HTERT RPE-1 (cell line): ENCODE measurements around the gene MPV17.
"Not testable (repeated sequence)": the region's sequence is repeated elsewhere in the genome, so short reads cannot be mapped to it uniquely, and the experiment has no call there.

ENCODE experiments used
- in situ Hi-C: fragments of 300-500 bp; cut with MboI; formaldehyde crosslinking; loops from 4 replicates; pipeline ENCODE4 v1.14.3; 2020; ENCODE audit warnings: low sequenced_read_pairs

The MPV17 gene

DNA sequence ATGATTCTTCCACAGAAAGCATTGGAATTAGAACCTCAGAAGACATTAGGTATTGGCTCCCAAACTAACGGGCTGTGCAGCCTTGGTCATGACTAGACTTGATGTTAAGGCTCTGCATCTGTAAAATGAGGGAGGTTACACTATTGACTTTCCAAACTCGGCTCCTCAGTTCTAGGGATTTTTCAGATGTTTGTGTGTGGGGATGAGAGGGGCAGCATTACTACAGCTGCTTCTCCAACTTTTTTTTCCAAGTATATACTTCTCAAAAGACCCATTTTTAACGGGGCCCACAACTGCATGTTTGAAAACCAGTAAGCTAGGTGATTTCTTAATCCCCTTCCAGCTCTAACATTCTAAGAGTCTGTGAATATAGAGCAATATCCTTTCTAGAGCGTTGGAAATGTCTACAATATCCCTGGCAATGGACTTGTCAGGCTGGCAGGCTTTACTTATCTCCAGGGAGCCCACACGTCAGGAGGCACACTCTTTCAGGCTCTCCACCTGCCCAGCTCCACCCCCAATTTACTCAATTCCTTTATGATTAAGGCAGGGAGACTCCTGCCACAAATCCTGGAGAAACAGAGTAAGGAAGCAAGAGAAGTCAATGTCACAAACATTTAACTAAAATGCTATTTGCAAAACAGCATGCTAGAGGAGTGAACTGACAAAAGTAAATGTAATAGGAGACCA, 844 bp upstream of the MPV17 start:
- in situ Hi-C loops = no loop called here

DNA sequence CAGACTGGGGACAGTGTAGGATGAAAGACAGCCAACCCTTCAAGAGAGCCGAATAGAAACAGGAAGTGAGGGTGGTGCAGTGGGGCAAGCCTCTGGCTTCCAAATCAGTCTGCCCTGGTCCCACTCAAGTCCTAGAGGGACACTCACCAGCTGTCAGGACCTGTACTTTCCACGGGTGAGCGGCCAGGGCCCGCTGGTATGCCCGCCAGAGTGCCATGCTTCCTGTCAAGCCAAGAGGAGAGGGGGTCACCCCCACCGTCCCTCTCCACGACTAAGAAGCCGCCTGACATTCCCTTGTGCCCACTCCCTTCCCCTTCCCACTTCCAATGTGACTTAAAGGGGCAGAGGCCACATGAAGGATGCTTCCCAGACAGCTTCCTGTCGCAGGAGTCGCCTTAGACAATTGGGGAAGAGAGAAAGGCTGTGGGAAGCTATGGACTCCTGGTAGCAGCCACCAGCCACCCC, 564 bp downstream of the MPV17 start:
- in situ Hi-C loops = no loop called here

DNA sequence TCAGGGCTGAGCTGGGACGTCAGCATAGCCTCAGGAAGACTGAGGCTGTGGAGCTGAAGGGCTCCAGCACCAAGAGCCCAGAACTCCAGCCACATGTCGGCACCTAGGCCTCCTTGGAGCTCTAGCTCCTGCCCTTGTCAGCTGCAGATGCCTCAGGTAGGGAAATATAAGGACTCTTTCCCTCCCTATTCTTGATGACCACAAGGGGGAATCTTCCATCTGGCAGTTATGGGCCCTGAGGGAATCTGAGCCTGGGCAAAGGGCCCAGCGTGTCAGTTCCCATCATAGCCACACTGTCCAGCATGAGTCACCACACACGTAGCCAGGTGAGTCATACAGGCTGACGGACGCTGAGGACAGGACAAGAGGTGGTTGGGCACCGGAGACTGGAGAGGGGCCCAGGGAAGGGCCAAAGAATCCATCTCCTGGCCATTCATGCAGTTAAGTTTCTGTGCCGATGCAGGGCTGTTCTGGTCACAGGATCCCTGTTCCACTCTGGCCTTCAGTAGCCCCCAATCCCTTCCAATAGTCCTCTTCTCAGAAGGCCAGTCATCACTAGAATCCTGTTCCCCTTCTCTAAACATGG, 1.8 kb downstream of the MPV17 start:
- in situ Hi-C loops = no loop called here

DNA sequence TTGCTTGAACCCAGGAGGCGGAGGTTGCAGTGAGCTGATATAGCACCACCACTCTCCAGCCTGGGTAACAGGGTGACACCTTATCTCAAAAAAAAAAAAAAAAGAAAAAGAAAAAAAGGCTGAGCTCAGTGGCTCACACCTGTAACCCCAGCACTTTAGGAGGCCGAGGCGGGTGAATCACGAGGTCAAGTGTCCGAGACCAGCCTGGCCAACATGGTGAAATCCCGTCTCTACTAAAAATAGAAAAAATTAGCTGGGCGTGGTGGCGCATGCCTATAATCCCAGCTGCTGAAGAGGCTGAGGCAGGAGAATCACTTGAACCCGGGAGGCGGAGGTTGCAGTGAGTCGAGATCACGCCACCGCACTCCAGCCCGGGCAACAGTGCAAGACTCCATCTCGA, 3.1 kb downstream of the MPV17 start:
- in situ Hi-C loops = not testable (repeated sequence)

DNA sequence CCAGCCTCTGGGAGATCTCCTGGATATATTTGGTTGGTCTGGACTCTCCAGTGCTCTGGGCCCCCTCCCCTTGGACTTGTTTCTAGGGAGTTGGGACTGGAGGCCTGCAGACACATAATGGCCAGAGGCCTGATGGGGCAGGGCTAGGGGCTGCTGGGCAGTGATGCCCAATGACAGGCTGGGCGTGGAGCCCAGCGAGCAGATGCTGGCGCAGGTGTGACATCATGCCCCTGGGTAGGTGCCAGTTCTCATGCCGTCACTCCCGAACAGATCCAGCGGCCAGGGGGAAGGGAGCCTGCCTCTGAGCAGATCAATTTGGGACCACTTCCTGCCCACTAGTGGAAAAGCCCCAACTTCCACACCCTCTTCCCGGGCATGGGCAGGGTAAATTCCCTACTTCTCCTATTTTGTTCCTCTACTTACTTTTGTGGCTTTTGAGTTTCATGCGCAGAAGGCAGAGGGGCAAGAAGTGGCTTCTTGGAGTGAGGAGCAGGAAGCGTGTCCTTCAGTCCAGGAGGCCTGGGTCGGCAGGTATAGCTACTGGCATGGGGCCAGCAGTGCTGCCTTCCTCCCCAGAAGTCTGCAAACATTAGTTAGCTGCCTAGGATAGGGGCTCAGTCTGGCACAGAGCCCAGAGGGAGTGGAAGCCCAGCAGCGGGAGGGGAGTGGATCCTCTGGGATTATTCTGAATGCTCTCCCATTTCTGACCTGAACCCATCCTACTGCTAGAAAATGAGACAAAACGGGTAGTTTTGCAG, 6.1 kb downstream of the MPV17 start:
- in situ Hi-C loops = no loop called here

DNA sequence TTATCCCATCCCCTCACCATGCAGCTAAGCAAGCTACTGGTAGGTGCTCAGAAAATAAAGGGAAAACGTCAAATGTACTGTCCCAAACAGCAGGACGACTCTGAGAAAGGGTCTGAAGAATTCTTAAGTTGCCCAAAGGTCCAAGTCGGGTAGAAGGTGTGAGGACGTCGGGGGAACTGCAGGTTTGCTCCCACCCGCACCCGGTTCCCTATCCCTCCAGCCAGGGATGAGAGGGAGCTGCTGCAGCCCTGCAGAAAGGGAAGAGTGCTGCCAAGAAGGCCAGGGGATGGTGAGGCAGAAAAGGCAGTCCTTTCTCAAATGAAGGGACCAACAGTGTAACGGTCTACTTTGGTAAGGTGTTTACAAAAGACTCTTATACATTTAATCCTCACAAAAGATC, 7.8 kb downstream of the MPV17 start:
- in situ Hi-C loops = no loop called here

DNA sequence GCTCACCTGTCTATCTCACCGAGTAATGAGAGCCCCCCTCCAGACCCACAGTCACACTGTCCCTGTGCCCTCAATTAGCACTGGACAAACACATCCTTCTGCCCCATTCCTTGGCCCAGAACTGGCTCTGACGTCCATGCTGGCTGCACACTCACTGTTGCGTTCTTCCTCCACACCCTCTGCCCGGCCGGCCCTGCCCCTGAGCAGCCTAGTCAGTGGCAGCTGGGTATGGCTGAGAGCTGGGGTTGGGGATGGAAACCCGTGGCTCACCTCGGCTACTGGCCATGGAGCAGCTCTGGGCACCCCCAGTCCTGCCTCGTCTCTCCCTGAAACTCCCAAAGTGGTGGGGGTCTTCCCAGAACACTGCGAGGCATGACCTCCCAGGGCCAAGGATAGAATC, 8.2 kb downstream of the MPV17 start:
- in situ Hi-C loops = no loop called here

DNA sequence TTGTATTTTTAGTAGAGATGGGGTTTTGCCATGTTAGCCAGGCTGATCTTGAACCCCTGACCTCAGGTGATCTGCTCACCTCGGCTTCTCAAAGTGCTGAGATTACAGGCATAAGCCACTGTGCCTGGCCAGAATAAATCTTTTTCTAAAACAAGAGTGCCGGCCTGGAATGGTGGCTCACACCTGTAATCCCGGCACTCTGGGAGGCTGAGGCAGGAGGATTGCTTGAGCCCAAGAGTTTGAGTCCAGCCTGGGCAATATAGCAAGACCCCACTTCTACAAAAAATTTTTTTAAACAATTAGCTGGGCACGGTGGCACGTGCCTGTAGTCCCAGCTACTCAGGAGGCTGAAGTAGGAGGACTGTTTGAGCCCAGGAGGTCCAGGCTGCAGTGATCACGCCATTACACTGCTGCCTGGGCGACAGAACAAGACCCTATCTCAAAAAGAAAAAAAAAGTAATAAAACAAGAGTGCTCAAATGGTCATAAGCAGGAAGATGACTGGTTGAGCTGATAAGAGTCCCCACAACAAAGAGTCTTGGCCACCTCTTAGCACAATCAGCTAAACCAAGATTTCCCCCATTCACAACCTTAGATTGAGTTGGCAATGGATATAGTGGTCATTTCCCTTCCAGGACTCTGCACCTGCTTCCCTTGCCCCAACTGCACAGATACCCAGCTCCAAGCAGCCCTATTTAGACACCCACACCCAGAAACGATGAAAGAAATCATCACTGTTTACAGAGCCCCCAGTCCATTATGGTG, 8.8 kb downstream of the MPV17 start:
- in situ Hi-C loops = no loop called here

DNA sequence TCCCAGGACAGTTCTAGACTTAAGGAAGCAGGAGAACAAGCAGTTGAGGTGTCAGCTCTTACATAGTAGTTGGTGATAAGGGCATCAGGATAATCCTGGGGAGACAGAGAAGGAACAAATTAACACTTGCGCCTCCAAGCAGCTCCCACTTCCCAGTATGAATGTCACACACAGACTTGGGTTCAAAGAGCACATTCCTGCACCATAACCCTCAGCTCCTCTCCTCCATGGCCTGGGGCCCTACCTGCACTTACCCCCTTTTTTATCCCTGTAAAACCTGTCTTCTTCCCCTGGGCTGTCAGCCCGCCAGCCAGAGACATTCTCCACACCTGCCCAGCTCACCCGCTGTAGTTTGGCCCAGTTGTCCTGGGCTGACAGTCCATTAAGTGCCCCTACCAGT, 10.7 kb downstream of the MPV17 start:
- in situ Hi-C loops = no loop called here

DNA sequence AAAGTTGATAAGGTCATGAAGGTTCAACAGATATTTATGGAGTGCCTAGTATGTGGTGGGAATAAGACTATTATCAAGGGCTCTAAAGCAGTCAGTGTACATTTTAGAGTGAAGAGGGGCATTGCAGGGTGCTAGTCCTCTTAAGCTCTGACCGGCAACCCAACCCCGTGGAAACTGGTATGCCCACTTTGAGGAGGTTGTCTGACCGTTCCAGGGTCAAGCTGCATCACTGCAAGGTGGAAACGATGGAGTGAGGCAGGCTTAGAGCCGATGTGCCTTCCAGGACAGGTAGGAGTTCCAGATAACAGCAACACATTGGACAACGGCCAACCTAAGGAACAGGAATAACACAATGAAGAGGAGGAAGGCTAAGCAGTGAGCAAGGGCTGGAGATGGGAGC, 13.2 kb downstream of the MPV17 start:
- in situ Hi-C loops = no loop called here

DNA sequence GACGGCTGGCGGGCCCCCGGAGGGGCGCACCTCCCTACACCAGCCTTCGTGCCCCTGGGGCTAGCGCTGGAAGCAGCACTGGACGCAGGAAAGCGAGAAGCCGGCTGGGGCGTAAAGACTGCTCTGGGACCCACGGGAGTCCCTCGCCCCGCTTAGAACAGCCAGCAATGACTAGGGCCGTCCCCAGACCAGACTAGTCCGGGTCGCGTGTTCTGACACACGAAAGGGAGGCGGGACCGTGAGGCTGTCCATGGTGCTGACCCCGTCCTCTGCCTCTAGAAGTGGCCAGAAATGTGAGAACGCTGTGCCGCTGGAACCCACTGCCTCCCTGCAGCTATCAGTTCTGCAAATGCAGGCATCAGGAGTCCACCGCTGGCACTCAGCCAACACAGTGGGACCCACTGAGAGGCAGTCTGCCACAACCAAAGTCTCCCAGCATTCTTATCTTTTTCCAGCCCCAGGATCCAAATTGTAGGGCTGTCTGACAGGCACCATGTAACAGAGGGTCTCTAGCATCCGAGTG, 14.5 kb downstream of the MPV17 start, which contains the start of gene UCN:
Gene UCN (minus strand): TSS at position 87 of the 523 bp plus-strand sequence. CDS start 550 bp downstream, outside the sequence.
- in situ Hi-C loops = no loop called here

DNA sequence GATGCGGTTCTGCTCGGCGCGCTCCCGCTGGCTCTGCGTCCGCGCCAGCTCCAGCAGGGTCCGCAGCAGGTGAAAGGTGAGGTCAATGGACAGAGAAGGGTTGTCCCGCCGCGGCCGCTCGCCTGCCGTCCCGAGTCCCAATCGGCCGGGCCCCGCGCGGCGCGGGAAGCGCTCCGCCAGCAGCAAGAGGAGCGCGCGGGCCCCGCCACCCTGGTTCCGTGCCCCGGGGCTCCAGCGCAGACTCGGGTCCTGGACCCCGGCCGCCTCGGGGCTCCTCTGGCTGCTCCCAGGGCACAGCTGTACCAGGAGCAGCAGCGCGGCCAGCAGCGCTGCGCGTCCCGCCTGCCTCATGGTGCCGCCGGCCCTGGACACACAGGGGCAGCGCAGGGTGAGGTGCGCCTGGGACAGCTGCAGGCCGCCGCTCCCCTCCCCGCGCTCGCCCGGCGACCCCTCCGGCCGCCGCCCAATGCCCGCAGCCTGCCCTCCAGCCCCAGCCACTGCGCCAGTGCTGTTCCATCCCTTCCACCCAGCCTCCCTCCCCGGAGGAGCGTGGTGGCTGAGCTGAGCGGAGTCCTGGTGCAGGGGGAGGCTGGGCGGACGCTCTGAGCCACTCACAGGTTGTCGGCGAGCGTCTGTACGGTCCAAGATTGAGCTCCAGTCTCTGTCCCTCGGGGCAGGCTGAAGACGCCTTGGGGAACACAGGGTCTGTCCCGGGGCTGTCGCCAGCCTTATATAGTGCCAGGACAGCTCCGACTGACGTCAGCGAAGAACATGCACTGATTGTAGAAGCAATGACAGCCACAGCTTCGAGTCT, 15.1 kb downstream of the MPV17 start:
- in situ Hi-C loops = no loop called here

DNA sequence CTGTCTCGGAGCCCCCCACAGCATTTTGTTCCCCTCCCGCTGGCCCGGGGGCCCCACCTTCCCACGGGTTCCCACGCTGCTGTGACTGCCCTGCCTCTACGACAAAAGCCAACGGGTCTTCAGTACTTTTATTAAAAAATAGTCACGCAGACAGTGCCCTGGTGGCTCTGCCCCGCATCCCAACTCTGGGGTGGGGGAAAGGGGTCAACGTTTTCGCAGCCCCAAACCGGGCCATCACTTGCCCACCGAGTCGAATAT, 15.7 kb downstream of the MPV17 start:
- in situ Hi-C loops = no loop called here

DNA sequence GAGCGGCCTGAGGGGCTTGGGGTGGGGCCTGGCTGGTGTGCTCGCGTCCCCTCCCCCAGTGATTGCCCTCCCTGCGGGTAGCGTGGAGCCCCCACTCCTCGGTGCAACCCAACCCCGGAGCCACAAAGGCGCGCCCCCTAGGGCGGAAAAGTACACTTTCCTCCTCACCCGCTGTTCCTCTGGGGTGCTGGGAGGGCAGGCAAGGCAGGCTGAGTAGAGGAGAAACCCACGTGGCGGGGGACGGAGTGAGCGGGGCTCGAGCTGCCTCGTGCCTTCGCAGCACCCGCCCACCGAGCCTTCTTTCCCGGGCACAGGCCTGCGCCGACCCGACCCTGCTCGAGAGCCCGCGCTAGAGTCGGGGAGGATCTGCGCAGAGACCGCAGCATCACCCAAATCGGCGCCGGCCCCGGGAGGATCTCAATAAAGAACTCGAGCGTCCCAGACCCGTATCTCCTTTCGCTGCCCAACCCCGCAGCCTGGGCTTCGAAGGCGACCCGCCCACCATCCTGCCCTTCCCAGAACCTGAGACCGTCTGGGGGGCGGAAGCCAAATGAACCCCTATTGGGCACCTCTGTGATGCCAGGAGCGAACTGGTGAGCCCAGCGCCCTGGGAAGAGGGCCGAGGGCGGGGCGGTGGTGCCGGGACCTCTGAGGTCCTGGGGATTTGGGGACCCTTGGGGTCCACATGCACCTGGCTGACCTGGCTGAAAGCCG, 16.2 kb downstream of the MPV17 start:
- in situ Hi-C loops = no loop called here

DNA sequence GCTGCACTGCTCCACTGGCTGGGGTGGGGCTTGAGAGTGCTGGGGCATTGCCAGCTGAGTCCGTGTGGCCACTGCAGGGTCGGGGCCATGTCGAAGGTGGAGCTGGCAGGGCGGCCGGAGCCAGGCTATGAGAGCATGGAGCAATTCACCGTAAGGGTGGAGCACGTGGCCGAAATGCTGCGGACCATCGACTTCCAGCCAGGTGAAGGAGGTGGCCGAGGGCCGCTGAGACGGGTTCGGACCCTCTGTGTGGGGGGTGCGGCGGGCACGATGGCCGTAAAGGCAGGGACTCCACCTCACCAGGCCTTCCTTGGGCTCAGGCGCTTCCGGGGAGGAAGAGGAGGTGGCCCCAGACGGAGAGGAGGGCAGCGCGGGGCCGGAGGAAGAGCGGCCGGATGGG, 16.8 kb downstream of the MPV17 start:
- in situ Hi-C loops = no loop called here

DNA sequence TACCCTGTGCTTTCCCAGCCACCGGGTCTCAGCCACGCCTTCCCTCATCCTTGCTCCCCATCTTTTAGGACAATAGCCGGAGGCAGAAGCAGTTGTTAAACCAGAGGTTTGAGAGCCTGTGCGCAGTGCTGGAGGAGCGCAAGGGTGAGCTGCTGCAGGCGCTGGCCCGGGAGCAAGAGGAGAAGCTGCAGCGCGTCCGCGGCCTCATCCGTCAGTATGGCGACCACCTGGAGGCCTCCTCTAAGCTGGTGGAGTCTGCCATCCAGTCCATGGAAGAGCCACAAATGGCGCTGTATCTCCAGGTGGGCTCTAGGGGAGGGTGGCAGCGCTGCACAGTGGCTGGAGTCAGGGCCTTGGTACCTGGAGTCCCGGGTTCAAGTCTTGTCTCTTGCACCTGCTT, 17.4 kb downstream of the MPV17 start:
- in situ Hi-C loops = no loop called here

DNA sequence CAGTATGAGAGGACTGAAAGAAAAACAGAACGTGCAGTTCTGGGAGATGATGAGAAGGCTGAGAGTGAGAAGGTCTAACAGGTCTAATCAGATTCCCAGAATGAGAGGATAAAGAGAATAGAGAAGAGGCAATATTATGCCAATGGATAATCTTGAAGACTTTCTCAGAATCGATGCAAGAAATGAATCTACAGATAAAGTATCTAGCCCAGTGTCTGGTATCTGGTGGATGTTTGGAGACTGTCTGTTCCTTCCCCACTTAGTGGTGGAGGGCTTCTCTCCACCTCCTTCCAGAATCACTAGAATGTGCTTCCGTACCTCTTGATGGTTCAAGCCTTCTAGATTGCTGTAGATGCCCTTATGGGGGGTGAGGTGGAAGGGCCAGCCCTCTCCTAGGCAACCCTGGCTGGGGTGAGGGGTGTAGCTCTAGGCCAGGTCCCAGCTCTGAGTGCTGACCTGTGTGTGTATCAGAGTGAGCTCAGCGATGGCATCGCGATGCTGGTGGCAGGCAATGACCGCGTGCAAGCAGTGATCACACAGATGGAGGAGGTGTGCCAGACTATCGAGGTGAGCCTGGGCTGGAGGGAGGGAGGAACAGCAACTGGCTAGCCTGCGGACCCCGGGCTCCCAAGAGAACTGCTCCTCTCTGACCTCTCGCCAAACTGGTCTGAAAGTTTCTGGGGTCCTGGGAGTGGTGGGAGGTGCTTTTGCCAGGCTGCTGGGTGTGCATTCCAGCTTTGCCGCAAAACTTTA, 18.2 kb downstream of the MPV17 start:
- in situ Hi-C loops = no loop called here

DNA sequence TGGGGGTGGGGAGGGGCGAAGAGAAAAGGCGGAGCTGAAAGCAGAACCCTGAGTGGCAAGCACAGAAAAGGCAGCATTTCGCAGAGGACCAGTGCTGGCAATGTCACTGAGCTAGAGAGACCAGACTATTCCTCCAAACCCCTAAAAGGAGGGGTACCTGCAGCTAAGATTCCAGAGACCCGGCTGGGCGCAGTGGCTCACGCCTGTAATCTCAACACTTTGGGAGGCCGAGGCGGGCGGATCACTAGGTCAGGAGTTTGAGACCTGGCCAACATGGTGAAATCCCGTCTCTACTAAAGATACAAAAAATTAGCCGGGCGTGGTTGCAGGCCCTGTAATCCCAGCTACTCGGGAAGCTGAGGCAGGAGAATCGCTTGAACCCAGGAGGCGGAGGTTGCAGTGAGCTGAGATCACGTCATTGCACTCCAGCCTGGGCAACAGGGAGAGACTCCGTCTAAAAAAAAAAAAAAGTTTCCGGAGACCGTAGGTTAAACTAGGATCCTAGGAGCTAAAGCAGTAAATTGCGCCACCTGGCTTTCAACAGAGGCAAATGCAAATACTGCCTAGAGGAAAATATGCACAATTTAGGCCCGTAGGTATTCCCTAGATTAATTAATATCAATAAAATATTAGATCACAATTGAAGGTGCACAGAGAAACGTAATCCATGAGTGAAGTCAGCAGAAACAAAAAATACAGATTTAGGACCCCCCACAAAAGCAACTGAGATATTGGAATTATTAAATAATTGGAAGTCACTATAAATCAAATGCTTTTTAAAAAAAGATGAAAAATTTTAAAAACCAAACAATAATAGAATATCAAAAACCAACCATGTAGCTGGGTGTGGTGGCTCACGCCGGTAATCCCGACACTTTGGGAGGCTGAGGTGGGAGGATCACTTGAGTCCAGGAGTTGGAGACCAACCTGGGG, 19.5 kb downstream of the MPV17 start:
- in situ Hi-C loops = no loop called here
